Bronchial epithelial cell (primary cell): ENCODE results near the gene MZB1. TPM values are rescaled to one million over a fixed set of nuclear protein-coding genes. Genes with fewer than 3 reads are reported as not detected.
"Not testable (repeated sequence)": the region's sequence is repeated elsewhere in the genome, so short reads cannot be mapped to it uniquely, and the experiment has no call there.

Experiments
- DNase-seq: peaks from one replicate; pipeline ENCODE4 v3.0.0-alpha.2; 2010; ENCODE audit warnings: low read depth
- FAIRE-seq: peaks from 2 replicates; lab custom pipeline; 2011; peaks lifted over from hg19 to GRCh38; lab: Jason Lieb, UNC
- H3K27me3 ChIP-seq: 2 replicates; pipeline ENCODE4 v1.5.1; 2011; ENCODE audit warnings: low read length; ENCODE audit not compliant: control insufficient read depth, insufficient read depth
- H3K36me3 ChIP-seq: 2 replicates; pipeline ENCODE4 v1.5.1; 2011; ENCODE audit warnings: low read length; ENCODE audit not compliant: control insufficient read depth, insufficient read depth
- H3K4me3 ChIP-seq: 2 replicates; pipeline ENCODE4 v1.5.1; 2011; ENCODE audit warnings: mild to moderate bottlenecking, low read depth, low read length, control low read depth
- CTCF ChIP-seq: IDR thresholded peaks from 2 replicates; pipeline ENCODE4 v1.5.1; 2011; ENCODE audit warnings: mild to moderate bottlenecking, moderate library complexity, low read length, control low read depth, inconsistent platforms; ENCODE audit not compliant: insufficient read depth, severe bottlenecking
- total RNA-seq: library from RNA; depleted of rRNA; stranded (reverse); fragments of >200 nt; gene quantifications from 2 replicates; pipeline ENCODE4 v1.2.1, GENCODE V29; 2014

MZB1 gene
- total RNA-seq, 1 donor from 2014 or later = not detected

DNA sequence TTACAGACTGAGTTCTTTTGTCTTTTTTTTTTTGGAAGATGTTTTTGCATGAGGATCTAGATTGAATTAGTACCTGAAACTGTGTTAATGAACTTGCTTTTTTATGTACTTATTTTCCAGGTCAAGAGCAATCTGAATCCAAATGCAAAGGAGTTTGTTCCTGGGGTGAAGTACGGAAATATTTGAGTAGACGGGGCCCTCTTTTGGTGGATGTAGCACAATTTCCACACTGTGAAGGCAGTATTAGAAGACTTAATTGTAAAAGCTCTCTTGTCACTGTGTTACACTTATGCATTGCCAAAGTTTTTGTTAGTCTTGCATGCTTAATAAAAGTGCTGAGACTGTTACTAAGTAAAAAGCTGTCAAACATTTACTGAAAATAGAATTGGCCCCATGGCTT is 21.1 kb downstream of the MZB1 start:
- no peak for TF ChIP-seq CTCF
- Histone ChIP-seq H3K27me3 (no peaks in the 10 kb centered on the region), H3K4me3 (no peak overlapping the region), H3K36me3 (peaks cover 11% of the 10 kb centered on the region)
- FAIRE-seq (no peak), DNase-seq (no peak)

DNA sequence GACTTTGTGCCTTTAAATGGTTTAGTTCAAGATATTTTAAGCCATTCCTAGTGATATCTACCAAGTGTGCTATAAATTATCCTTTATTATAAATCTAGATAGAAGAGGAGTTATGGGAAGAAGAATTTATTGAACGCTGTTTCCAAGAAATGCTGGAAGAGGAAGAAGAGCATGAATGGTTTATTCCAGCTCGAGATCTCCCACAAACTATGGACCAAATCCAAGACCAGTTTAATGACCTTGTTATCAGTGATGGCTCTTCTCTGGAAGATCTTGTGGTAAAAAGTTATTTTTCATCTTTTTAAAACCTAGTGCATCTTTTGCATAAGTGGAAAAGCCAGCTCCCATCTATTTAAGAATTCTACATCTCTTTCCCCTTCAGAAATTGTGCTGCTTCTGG is 25.2 kb downstream of the MZB1 start:
- TF ChIP-seq CTCF = no peak
- DNase-seq (no peak), FAIRE-seq (no peak)
- H3K36me3 ChIP-seq = peaks cover 13% of the 10 kb centered on the region
- no peak overlapping the region for H3K4me3 ChIP-seq
- no peaks in the 10 kb centered on the region for H3K27me3 ChIP-seq

DNA sequence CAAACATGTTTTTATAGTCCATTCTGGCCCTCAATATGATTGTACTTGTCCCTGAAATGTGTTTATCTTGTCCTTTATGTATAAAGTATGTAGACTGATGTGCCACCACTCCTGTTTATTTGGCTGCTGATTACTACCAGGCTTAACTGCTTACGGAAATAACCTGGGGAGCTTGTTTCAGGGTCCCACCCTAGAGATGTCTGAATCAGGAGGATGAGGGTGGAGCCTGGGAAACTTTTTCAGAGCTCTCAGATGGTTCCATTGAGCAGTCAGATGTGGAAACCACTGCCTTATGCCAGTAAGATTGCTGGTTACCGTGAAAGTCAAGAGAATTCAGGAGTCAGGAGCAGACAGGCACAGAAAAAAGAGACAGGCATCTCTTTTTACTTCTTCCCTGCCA is 25.8 kb downstream of the MZB1 start:
- FAIRE-seq (no peak), DNase-seq (no peak)
- Histone ChIP-seq H3K4me3 (no peak overlapping the region), H3K27me3 (no peaks in the 10 kb centered on the region), H3K36me3 (peaks cover 13% of the 10 kb centered on the region)
- TF ChIP-seq CTCF = no peak

DNA sequence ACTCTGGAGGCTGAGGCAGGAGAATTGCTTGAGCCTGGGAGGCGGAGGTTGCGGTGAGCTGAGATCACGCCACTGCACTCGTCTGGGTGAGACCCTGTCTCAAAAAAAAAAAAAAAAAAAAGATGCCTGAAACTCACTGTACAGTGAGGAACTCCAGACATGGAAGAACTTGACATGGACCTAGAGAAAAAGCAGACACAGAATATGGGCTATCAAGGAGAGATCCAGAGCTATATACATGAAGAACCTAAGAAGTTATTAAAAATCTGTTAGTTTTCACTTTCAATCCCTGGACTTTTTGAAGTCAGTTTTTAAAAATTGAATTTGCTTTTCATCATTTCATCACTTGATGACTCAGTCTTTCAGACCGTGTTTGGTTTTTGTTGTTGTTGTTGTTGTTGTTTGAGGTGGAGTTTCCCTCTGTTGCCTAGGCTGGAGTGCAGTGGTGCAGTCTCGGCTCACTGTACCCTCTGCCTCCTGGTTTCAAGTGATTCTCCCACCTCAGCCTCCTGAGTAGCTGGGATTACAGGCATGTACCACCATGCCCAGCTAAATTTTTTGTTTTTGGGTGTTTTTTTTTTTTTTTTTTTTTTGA is 27.8 kb downstream of the MZB1 start:
- Histone ChIP-seq H3K36me3 (peaks cover 11% of the 10 kb centered on the region), H3K4me3 (no peak overlapping the region), H3K27me3 (no peaks in the 10 kb centered on the region)
- no peak for FAIRE-seq
- TF ChIP-seq CTCF = no peak
- no peak for DNase-seq

- H3K36me3 ChIP-seq = peaks cover 8% of the 10 kb centered on the region
- H3K4me3 ChIP-seq = no peak overlapping the region
- H3K27me3 ChIP-seq = no peaks in the 10 kb centered on the region
- FAIRE-seq = no peak
- DNase-seq = no peak
- no peak for TF ChIP-seq CTCF
Observed at GRCh38 chr5:139360384-139360783, 29.3 kb downstream of the MZB1 start.

- no peaks in the 10 kb centered on the region for H3K27me3 ChIP-seq
- no peaks in the 10 kb centered on the region for H3K36me3 ChIP-seq
- DNase-seq (no peak), FAIRE-seq (no peak)
- no peak overlapping the region for H3K4me3 ChIP-seq
- no peak for TF ChIP-seq CTCF
Observed at GRCh38 chr5:139358064-139358463, 31.6 kb downstream of the MZB1 start.

GRCh38 chr5:139355900-139356299 is 33.8 kb downstream of the MZB1 start:
- not testable (repeated sequence) for DNase-seq, H3K27me3 ChIP-seq, FAIRE-seq, H3K4me3 ChIP-seq, H3K36me3 ChIP-seq
